ENCODE data around the gene SAYSD1. TPM values are rescaled to one million over a fixed set of nuclear protein-coding genes. Genes with fewer than 3 reads are reported as not detected.

SAYSD1 gene
- polyA plus RNA-seq, 4 donors: 18.3 to 22.7 (median 21.4) TPM

GRCh38 chr6:39059496-39060310, 55.3 kb downstream of the SAYSD1 start:
- no peak for DNase-seq (ENCODE audit: low read depth in 4 of 4, low spot score in 2 of 4)

DNA sequence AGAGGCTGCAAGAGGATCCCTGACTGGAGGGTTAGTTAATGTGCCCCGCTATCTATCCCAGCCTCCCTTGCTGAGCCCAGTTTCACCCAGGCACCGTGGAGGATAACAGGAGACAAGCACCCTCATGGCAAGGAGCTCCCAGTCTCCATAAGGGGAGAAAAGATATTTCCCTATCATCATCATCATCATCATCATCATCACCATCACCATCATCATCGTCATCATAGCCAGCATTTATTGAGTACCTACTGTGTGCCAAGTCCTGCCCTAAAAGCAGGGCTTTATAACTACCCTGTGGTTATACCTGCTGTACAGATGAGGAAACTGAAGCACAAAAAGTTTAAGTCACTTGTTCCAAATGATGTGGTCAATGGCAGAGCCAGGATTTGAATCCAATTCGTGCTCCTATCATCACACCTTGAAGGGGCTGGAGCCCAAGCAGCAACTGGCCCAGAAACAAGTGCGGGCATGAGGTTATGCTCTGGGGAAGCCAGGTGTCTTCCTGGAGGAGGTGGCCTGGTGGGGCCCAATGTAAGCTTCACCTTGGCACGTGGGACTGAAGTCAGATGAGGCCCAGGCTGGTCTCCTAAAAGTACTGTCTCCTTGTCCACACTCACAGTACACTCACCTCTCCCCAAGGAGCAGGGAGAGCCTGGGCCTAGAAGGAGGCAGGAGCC, 56.4 kb downstream of the SAYSD1 start:
- DNase-seq (ENCODE audit: low read depth in 4 of 4, low spot score in 2 of 4): no peak

DNA sequence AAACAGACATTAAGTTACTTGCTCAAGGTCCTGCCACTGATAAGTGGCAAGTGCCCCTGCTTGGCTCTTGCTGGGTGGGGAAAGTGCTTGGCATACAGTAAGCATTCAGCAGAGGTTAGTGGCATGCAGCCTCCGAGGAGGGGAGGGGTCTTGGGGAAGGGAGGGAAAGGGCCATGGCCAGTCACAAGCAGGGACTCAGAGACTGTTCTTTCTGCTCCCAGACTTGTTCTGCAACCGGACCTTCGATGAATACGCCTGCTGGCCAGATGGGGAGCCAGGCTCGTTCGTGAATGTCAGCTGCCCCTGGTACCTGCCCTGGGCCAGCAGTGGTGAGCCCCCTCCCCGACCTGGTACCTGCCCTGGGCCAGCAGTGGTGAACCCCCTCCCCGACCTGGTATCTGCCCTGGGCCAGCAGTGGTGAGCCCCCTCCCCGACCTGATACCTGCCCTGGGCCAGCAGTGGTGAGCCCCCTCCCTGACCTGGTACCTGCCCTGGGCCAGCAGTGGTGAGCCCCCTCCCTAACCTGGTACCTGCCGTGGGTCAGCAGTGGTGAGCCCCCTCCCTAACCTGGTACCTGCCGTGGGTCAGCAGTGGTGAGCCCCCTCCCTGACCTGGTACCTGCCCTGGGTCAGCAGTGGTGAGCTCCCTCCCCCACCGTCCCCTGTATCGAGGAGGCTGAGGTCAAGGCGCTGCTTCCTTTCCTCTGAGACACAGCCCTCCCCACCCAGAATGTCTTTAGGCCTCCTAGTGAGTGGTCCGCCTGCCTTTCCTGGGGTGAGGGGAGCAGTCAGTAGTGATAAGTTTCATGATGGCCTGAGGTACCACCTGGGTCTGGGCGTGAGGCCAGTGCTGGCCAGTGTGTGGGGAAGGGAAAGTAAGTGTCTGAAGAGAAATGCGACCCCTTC, 57.5 kb downstream of the SAYSD1 start:
- no peak for DNase-seq (ENCODE audit: low read depth in 4 of 4, low spot score in 2 of 4)

- no peak for DNase-seq (ENCODE audit: low read depth in 4 of 4, low spot score in 2 of 4)
Observed at GRCh38 chr6:39056681-39057080, 58.3 kb downstream of the SAYSD1 start.

DNA sequence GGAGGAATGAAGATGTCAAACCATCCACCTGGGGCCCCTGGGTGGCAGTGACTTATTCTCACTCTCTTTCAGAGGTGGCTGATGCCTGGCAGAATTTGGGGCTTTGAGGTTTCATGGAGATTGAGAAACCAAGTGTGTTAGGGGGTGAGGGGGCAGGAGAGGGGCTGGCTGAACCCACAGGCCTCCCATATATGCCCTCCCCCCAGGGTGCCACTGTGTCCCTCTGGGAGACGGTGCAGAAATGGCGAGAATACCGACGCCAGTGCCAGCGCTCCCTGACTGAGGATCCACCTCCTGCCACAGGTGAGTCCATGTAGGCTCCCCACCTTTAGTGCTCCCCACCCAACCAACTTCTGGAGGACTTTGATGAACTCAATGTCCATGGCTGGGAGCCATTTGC, 58.8 kb downstream of the SAYSD1 start:
- DNase-seq (ENCODE audit: low read depth in 4 of 4, low spot score in 2 of 4): no peak

DNA sequence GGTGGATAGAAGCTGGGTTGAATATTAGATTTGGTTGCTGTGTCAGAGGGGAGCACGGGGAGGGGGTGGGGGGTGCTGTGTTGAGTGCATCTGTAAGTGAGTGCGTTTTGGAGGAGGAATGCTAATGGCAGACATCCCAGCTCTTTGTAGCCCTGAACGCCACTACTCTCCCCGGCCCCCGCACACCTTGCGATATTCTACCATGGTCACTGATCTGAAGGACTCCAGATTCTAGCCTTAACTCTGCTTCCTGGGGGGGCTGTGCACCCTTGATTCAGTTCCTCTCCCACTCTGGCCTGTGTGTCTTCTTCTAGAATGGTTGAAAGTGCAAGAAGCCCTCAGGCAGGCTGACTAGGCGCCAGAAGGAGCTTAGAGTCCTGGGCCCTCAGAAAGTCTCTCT, 59.3 kb downstream of the SAYSD1 start:
- DNase-seq (ENCODE audit: low read depth in 4 of 4, low spot score in 2 of 4): no peak

DNA sequence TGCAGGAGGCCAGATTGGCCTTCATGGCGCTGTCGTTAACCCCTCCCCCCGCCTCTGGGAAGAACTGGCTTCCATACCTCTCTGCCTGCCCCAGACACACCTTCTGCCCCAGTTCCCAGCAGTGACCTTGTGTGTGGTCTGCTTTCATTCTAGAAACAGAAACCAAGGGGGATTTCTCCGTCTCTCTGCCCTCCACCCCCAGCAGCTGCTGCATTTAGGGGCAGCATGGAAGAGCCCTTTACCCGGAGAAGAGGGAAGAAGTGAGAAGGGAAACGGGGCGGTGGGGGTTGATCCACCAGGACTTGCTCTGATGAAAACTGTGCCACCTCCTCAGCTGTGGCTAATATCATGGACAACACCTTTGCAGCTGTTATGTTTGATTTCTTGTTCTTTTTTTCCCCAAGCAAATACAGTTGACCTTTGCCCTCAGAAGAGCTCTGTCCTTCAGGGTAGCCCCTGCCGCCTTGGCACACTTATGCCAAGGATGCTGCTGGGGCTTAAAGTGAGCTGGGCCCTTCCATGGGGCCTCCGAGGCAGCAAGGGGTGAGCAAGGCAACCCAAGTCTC, 60.3 kb downstream of the SAYSD1 start:
- DNase-seq (ENCODE audit: low read depth in 4 of 4, low spot score in 2 of 4): no peak

Other genes starting within 250 kb of the SAYSD1 start
- gene GLP1R, start 66.4 kb downstream of the SAYSD1 start, polyA plus RNA-seq (ENCODE audit: insufficient read length in 4 of 4): 1 to 10 TPM in 1 of 4 donors, under 1 TPM in 3; 0.57 to 1.1 (median 0.78) TPM
- gene KCNK5, start 114.3 kb upstream of the SAYSD1 start, polyA plus RNA-seq (ENCODE audit: insufficient read length in 4 of 4): 10 to 100 TPM in 3 of 4 donors, 1 to 10 TPM in 1; 8.5 to 15.4 (median 12.0) TPM
- under 1 TPM; 0.17 to 0.40 (median 0.23) TPM for gene KCNK17, start 199.2 kb upstream of the SAYSD1 start, polyA plus RNA-seq (ENCODE audit: insufficient read length in 4 of 4)
- not detected for gene KCNK16, start 207.5 kb upstream of the SAYSD1 start, polyA plus RNA-seq (ENCODE audit: insufficient read length in 4 of 4)

Measured in left renal cortex interstitium (tissue), 4 donors.